Fibroblast of lung (primary cell): ENCODE measurements around the gene RNF224. TPM values are rescaled to one million over a fixed set of nuclear protein-coding genes. Genes with fewer than 3 reads are reported as not detected.
A peak's percentile ranks its signal among the peaks of the same experiment; 100 is the strongest.

Source experiments
- DNase-seq, 2 donors: peaks; one replicate each; pipeline versions ENCODE4 v3.0.0 to v3.0.0-alpha.2; 2010; ENCODE audit warnings: low read depth in 2 of 2
- H2AFZ ChIP-seq: 2 replicates; pipeline ENCODE4 v1.5.1; 2012; ENCODE audit warnings: low read length, control low read depth, inconsistent platforms
- H3K27ac ChIP-seq: 2 replicates; pipeline ENCODE4 v1.5.1; 2011; ENCODE audit warnings: low read length, control low read depth; ENCODE audit not compliant: insufficient read depth
- H3K27me3 ChIP-seq: 2 replicates; pipeline ENCODE4 v1.5.1; 2011; ENCODE audit warnings: mild to moderate bottlenecking, low read length; ENCODE audit not compliant: control insufficient read depth, insufficient read depth
- H3K36me3 ChIP-seq: 2 replicates; pipeline ENCODE4 v1.5.1; 2011; ENCODE audit warnings: low read length; ENCODE audit not compliant: control insufficient read depth, insufficient read depth
- H3K4me1 ChIP-seq: 2 replicates; pipeline ENCODE4 v1.5.1; 2011; ENCODE audit warnings: low read length; ENCODE audit not compliant: control insufficient read depth, insufficient read depth; ENCODE audit errors: extremely low read depth
- H3K4me2 ChIP-seq: 2 replicates; pipeline ENCODE4 v1.5.1; 2011; ENCODE audit warnings: low read length, control low read depth; ENCODE audit not compliant: insufficient read depth; ENCODE audit errors: extremely low read depth
- H3K4me3 ChIP-seq, 4 experiments: fragments of 200-600 bp in 1 of 4; sonication (generic) in 1 of 4; replicated peaks in 1 of 4; 2 replicates each; pipeline ENCODE4 v1.5.1; 2011 to 2016; ENCODE audit warnings: low read length in 4 of 4, low read depth in 3 of 4, mild to moderate bottlenecking in 3 of 4, control low read depth in 2 of 4, inconsistent platforms in 1 of 4, mixed read lengths in 1 of 4; ENCODE audit not compliant: insufficient read depth in 1 of 4; ENCODE audit errors: control extremely low read depth in 1 of 4
- H3K79me2 ChIP-seq: 2 replicates; pipeline ENCODE4 v1.5.1; 2012; ENCODE audit warnings: mild to moderate bottlenecking, low read length, inconsistent platforms; ENCODE audit not compliant: control insufficient read depth, insufficient read depth
- H3K9ac ChIP-seq: 2 replicates; pipeline ENCODE4 v1.5.1; 2011; ENCODE audit warnings: mild to moderate bottlenecking, low read length, control low read depth; ENCODE audit not compliant: insufficient read depth
- H3K9me3 ChIP-seq: 2 replicates; pipeline ENCODE4 v1.5.1; 2012; ENCODE audit warnings: low read depth, low read length; ENCODE audit not compliant: control insufficient read depth, insufficient read depth
- H4K20me1 ChIP-seq: 2 replicates; pipeline ENCODE4 v1.5.1; 2011; ENCODE audit warnings: low read length; ENCODE audit not compliant: control insufficient read depth, insufficient read depth; ENCODE audit errors: extremely low read depth
- CTCF ChIP-seq, 2 donors: IDR thresholded peaks in 1 of 2; conservative IDR thresholded peaks in 1 of 2; 1 replicate in 1 of 2; 2 replicates in 1 of 2; pipeline ENCODE4 v1.5.1; 2011 to 2012; ENCODE audit warnings: low read length in 2 of 2, control low read depth in 1 of 2, inconsistent platforms in 1 of 2, low read depth in 1 of 2, mild to moderate bottlenecking in 1 of 2
- EZH2 ChIP-seq: IDR thresholded peaks from 2 replicates; pipeline ENCODE4 v1.5.1; 2012; ENCODE audit warnings: low read length, control low read depth, mild to moderate bottlenecking; ENCODE audit errors: missing control alignments
- polyA plus RNA-seq, 2 donors: library from polyadenylated mRNA; depleted of rRNA in 1 of 2; stranded (reverse) in 1 of 2; unstranded in 1 of 2; fragments of >200 nt; gene quantifications; 2 replicates each; pipeline ENCODE4 v1.2.1, GENCODE V29; 2011 to 2012; ENCODE audit warnings: missing spikeins in 1 of 2
- total RNA-seq: library from RNA; depleted of rRNA; stranded (reverse); fragments of >200 nt; gene quantifications from 2 replicates; pipeline ENCODE4 v1.2.1, GENCODE V29; 2014

RNF224 gene
- total and polyA plus RNA-seq, 2 donors (not counting 1 experiment from before 2014, with no cell fraction given), result under 0.01 TPM; not detected in 1

GRCh38 chr9:137223078-137223970 lies 4.0 kb upstream of the RNF224 start:
- no peaks in the 10 kb centered on the region for H3K79me2 ChIP-seq
- H3K4me1 ChIP-seq, result peaks cover 8% of the 10 kb centered on the region
- peak overlapping the region; percentile 32 for H2AFZ ChIP-seq
- H4K20me1 ChIP-seq, result no peaks in the 10 kb centered on the region
- peaks cover 3% of the 10 kb centered on the region for H3K36me3 ChIP-seq
- H3K27me3 ChIP-seq, result no peaks in the 10 kb centered on the region
- TF ChIP-seq EZH2 (no peak), CTCF (conservative IDR thresholded peaks at IDR 0.05 in 1 of 2, IDR thresholded peaks at IDR 0.05 in 1 of 2; ENCODE audit: low read depth in 1 of 2, low read length in 2 of 2) (no peak)
- peak overlapping the region; percentile 62 for H3K27ac ChIP-seq
- H3K9ac ChIP-seq, result peak overlapping the region; percentile 77
- DNase-seq, result peak; percentile 92 to 98
- H3K9me3 ChIP-seq, result no peaks in the 10 kb centered on the region
- peak overlapping the region; percentile 82 for H3K4me2 ChIP-seq
- peak overlapping the region; percentile 58 to 81 (median 62) for H3K4me3 ChIP-seq

GRCh38 chr9:137224830-137225694 lies 2.2 kb upstream of the RNF224 start, which contains the start of gene CYSRT1:
Gene CYSRT1 (plus strand): TSS chr9:137225174. CDS start chr9:137225622, 448 bp downstream.
- peak within 1 kb of the TSS; percentile 73 for H3K4me2 ChIP-seq
- TF ChIP-seq EZH2 (no peak), CTCF (conservative IDR thresholded peaks at IDR 0.05 in 1 of 2, IDR thresholded peaks at IDR 0.05 in 1 of 2; ENCODE audit: low read depth in 1 of 2, low read length in 2 of 2) (no peak)
- peak within 1 kb of the TSS; percentile 77 for H3K9ac ChIP-seq
- no peak for DNase-seq
- no peaks in the 10 kb centered on the region for H4K20me1 ChIP-seq
- H3K27me3 ChIP-seq, result no peaks in the 10 kb centered on the region
- peak within 1 kb of the TSS; percentile 58 to 81 (median 62) for H3K4me3 ChIP-seq
- no peaks in the 10 kb centered on the region for H3K9me3 ChIP-seq
- no peaks in the 10 kb centered on the region for H3K79me2 ChIP-seq
- no peaks in the 10 kb centered on the region for H3K36me3 ChIP-seq
- H3K4me1 ChIP-seq, result peaks cover 3% of the 10 kb centered on the region
- no peak within 1 kb of the TSS for H2AFZ ChIP-seq
- H3K27ac ChIP-seq, result peak within 1 kb of the TSS; percentile 62
